ENCODE results near the gene RAB11FIP4. TPM values are rescaled to one million over a fixed set of nuclear protein-coding genes. Genes with fewer than 3 reads are reported as not detected.

The RAB11FIP4 gene
- total and polyA plus RNA-seq, 4 donors: 1.5 to 16.0 (median 3.3) TPM

DNA sequence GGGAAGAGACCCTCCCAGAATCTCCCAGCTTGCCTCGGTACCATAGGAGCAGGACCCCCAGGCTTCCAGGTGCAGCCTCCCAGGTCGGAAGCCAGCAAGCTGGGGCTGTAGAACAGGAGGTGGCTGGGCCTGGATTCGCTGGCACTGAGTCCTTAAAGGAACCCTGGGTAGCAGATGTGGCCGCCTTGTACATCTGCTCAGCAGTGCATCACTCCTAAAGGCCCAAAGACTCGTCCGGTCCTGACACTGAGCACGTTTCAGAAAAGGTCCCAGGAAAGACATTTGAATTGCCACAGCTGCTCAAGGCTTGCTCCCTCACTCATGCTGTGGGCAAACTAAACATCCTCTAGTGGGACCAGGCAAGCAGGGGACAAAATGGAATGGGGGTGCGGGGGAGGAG lies 172.8 kb downstream of the RAB11FIP4 start:
- Histone ChIP-seq H3K4me3 (ENCODE audit: low read depth in 1 of 3, low read length in 3 of 3) (no peak overlapping the region), H3K9ac (ENCODE audit: low read depth in 1 of 2, low read length in 2 of 2) (no peak overlapping the region), H3K4me1 (ENCODE audit: control insufficient read depth in 4 of 4, insufficient read depth in 4 of 4, low read length in 3 of 4) (peaks cover 30 to 90% (median 61%) of the 10 kb centered on the region in 4 donors), H3K36me3 (ENCODE audit: control insufficient read depth in 4 of 4, insufficient read depth in 3 of 4, low read depth in 1 of 4, low read length in 3 of 4) (no peaks in the 10 kb centered on the region), H3K9me3 (ENCODE audit: control insufficient read depth in 4 of 4, low read length in 3 of 4) (no peaks in the 10 kb centered on the region), H3K27ac (ENCODE audit: low read depth in 1 of 2, low read length in 2 of 2) (peak overlapping the region in 1 of 2 donors; percentile 28), H3K27me3 (ENCODE audit: control insufficient read depth in 4 of 4, insufficient read depth in 4 of 4, low read length in 3 of 4) (no peaks in the 10 kb centered on the region)
- WGBS: 93% methylated on average over 8 of the region's 8 CpGs
- no peak for TF ChIP-seq RAD21 (IDR thresholded peaks at IDR 0.05)
- TF ChIP-seq SP1 (IDR thresholded peaks at IDR 0.05): no peak
- TF ChIP-seq, protein P1, sequence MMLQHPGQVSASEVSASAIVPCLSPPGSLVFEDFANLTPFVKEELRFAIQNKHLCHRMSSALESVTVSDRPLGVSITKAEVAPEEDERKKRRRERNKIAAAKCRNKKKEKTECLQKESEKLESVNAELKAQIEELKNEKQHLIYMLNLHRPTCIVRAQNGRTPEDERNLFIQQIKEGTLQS (IDR thresholded peaks at IDR 0.05): no peak
- DNase-seq (ENCODE audit: low spot score): no peak

DNA sequence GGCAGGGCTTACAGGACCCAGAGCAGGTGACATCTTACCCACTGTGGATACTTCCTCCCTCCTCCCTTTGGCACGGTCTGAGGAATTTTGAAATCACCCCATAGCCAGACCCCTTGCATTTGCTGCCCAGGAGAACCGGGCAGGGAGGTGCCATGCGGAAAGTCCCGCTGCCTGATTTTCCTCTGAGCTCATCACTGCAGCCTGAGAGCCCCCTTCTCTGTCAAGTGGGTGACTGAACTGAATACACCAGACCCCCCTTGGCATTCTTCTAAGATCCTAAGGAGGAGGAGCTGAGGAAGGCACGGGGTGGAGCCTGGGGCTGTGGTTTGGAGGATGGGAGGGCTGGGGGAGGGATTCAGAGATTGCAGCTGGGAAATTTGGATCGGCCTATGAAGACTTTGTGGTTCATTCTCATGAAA lies 173.4 kb downstream of the RAB11FIP4 start:
- TF ChIP-seq FOXA1 (IDR thresholded peaks at IDR 0.05) (no peak), EGR1 (IDR thresholded peaks at IDR 0.05; ENCODE audit: low read depth in 2 of 2) (no peak), JUND (IDR thresholded peaks at IDR 0.05) (no peak), NR2F2 (IDR thresholded peaks at IDR 0.05) (no peak), HNF4G (IDR thresholded peaks at IDR 0.05) (no peak), HNF4A (conservative IDR thresholded peaks at IDR 0.05) (no peak), MAX (IDR thresholded peaks at IDR 0.05) (no peak)
- TF ChIP-seq, protein P1 (IDR thresholded peaks at IDR 0.05): no peak
- TF ChIP-seq, protein P2, sequence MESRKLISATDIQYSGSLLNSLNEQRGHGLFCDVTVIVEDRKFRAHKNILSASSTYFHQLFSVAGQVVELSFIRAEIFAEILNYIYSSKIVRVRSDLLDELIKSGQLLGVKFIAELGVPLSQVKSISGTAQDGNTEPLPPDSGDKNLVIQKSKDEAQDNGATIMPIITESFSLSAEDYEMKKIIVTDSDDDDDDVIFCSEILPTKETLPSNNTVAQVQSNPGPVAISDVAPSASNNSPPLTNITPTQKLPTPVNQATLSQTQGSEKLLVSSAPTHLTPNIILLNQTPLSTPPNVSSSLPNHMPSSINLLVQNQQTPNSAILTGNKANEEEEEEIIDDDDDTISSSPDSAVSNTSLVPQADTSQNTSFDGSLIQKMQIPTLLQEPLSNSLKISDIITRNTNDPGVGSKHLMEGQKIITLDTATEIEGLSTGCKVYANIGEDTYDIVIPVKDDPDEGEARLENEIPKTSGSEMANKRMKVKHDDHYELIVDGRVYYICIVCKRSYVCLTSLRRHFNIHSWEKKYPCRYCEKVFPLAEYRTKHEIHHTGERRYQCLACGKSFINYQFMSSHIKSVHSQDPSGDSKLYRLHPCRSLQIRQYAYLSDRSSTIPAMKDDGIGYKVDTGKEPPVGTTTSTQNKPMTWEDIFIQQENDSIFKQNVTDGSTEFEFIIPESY (IDR thresholded peaks at IDR 0.05): no peak
- TF ChIP-seq, protein P3, sequence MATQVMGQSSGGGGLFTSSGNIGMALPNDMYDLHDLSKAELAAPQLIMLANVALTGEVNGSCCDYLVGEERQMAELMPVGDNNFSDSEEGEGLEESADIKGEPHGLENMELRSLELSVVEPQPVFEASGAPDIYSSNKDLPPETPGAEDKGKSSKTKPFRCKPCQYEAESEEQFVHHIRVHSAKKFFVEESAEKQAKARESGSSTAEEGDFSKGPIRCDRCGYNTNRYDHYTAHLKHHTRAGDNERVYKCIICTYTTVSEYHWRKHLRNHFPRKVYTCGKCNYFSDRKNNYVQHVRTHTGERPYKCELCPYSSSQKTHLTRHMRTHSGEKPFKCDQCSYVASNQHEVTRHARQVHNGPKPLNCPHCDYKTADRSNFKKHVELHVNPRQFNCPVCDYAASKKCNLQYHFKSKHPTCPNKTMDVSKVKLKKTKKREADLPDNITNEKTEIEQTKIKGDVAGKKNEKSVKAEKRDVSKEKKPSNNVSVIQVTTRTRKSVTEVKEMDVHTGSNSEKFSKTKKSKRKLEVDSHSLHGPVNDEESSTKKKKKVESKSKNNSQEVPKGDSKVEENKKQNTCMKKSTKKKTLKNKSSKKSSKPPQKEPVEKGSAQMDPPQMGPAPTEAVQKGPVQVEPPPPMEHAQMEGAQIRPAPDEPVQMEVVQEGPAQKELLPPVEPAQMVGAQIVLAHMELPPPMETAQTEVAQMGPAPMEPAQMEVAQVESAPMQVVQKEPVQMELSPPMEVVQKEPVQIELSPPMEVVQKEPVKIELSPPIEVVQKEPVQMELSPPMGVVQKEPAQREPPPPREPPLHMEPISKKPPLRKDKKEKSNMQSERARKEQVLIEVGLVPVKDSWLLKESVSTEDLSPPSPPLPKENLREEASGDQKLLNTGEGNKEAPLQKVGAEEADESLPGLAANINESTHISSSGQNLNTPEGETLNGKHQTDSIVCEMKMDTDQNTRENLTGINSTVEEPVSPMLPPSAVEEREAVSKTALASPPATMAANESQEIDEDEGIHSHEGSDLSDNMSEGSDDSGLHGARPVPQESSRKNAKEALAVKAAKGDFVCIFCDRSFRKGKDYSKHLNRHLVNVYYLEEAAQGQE (IDR thresholded peaks at IDR 0.05): no peak
- 57% methylated on average over 6 of the region's 6 CpGs for WGBS
- Histone ChIP-seq H3K4me3 (ENCODE audit: low read depth in 1 of 3, low read length in 3 of 3) (no peak overlapping the region), H3K27ac (ENCODE audit: low read depth in 1 of 2, low read length in 2 of 2) (peak overlapping the region; percentile 89 to 98), H3K27me3 (ENCODE audit: control insufficient read depth in 4 of 4, insufficient read depth in 4 of 4, low read length in 3 of 4) (no peaks in the 10 kb centered on the region), H3K9me3 (ENCODE audit: control insufficient read depth in 4 of 4, low read length in 3 of 4) (no peaks in the 10 kb centered on the region), H3K36me3 (ENCODE audit: control insufficient read depth in 4 of 4, insufficient read depth in 3 of 4, low read depth in 1 of 4, low read length in 3 of 4) (no peaks in the 10 kb centered on the region), H3K4me1 (ENCODE audit: control insufficient read depth in 4 of 4, insufficient read depth in 4 of 4, low read length in 3 of 4) (peaks cover 33 to 92% (median 67%) of the 10 kb centered on the region in 4 donors), H3K9ac (ENCODE audit: low read depth in 1 of 2, low read length in 2 of 2) (no peak overlapping the region)
- no peak for DNase-seq (ENCODE audit: low spot score)

DNA sequence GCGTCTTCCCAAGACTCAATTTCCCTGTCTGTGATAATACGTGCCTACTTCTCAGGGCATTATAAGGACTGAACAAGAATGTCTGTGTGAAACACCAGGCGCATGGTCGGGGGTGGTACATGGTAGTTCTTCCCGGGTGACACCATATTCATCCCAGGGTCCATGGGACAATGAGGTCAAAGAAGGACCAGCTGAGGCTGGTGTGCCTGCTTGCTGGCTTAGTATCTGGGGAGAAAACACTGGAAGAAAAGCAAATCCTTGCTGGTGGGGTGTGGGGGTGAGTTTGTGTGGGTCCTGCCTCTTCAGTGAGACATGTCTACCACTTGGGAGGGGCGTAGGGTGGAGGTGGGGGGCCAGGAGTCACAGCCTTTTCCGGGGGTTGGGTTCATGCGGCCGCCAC lies 174.2 kb downstream of the RAB11FIP4 start:
- DNase-seq (ENCODE audit: low spot score): no peak
- WGBS: 97% methylated on average over 9 of the region's 9 CpGs
- Histone ChIP-seq H3K4me3 (ENCODE audit: low read depth in 1 of 3, low read length in 3 of 3) (no peak overlapping the region), H3K27ac (ENCODE audit: low read depth in 1 of 2, low read length in 2 of 2) (peak overlapping the region; percentile 89 to 98), H3K27me3 (ENCODE audit: control insufficient read depth in 4 of 4, insufficient read depth in 4 of 4, low read length in 3 of 4) (no peaks in the 10 kb centered on the region), H3K9me3 (ENCODE audit: control insufficient read depth in 4 of 4, low read length in 3 of 4) (no peaks in the 10 kb centered on the region), H3K36me3 (ENCODE audit: control insufficient read depth in 4 of 4, insufficient read depth in 3 of 4, low read depth in 1 of 4, low read length in 3 of 4) (no peaks in the 10 kb centered on the region), H3K4me1 (ENCODE audit: control insufficient read depth in 4 of 4, insufficient read depth in 4 of 4, low read length in 3 of 4) (peaks cover 33 to 91% (median 73%) of the 10 kb centered on the region in 4 donors), H3K9ac (ENCODE audit: low read depth in 1 of 2, low read length in 2 of 2) (no peak overlapping the region)
- no peak for TF ChIP-seq GABPA (IDR thresholded peaks at IDR 0.05 in 1 of 2, conservative IDR thresholded peaks at IDR 0.05 in 1 of 2)
- TF ChIP-seq, protein P1 (IDR thresholded peaks at IDR 0.05): no peak
- no peak for TF ChIP-seq HNF4G (IDR thresholded peaks at IDR 0.05)
- TF ChIP-seq JUND (IDR thresholded peaks at IDR 0.05): no peak
- no peak for TF ChIP-seq NR2F2 (IDR thresholded peaks at IDR 0.05)

Data from liver (tissue), 9 donors.